Fibroblast of upper back skin (primary cell): ENCODE data around the gene EPHX1.
"Not testable (repeated sequence)": the region's sequence is repeated elsewhere in the genome, so short reads cannot be mapped to it uniquely, and the experiment has no call there.

Source experiments
- DNase-seq: peaks from one replicate; pipeline ENCODE4 v3.0.0-alpha.2; 2013

The EPHX1 gene

GRCh38 chr1:225817611-225818061 is 7.7 kb downstream of the EPHX1 start:
- peak; percentile 82 for DNase-seq

GRCh38 chr1:225818229-225818628 is 8.3 kb downstream of the EPHX1 start:
- no peak for DNase-seq

- DNase-seq = no peak
These were observed 9.6 kb downstream of the EPHX1 start for GRCh38 chr1:225819346-225820192.

GRCh38 chr1:225820522-225821120 is 10.7 kb downstream of the EPHX1 start:
- DNase-seq = no peak

GRCh38 chr1:225822655-225823403 is 12.9 kb downstream of the EPHX1 start:
- DNase-seq = no peak

- DNase-seq = no peak
These were observed 13.9 kb downstream of the EPHX1 start for GRCh38 chr1:225823811-225824261.

GRCh38 chr1:225824533-225824941 is 14.6 kb downstream of the EPHX1 start:
- no peak for DNase-seq

- DNase-seq = no peak
These were observed 15.2 kb downstream of the EPHX1 start for GRCh38 chr1:225825078-225825477.

- DNase-seq = no peak
These were observed 15.7 kb downstream of the EPHX1 start for GRCh38 chr1:225825607-225826007.

- no peak for DNase-seq
These were observed 17.2 kb downstream of the EPHX1 start for GRCh38 chr1:225827076-225827475.

GRCh38 chr1:225828706-225829345 is 18.9 kb downstream of the EPHX1 start:
- no peak for DNase-seq

- no peak for DNase-seq
These were observed 20.9 kb downstream of the EPHX1 start for GRCh38 chr1:225830841-225831240.

GRCh38 chr1:225834417-225835329 is 24.7 kb downstream of the EPHX1 start:
- DNase-seq = peak; percentile 75

GRCh38 chr1:225835856-225836255 is 25.9 kb downstream of the EPHX1 start:
- DNase-seq = peak; percentile 46

- not testable (repeated sequence) for DNase-seq
These were observed 26.4 kb downstream of the EPHX1 start for GRCh38 chr1:225836296-225836695.

GRCh38 chr1:225838793-225839192 is 28.9 kb downstream of the EPHX1 start:
- DNase-seq = no peak

GRCh38 chr1:225840223-225840610 is 30.3 kb downstream of the EPHX1 start:
- no peak for DNase-seq

- no peak for DNase-seq
These were observed 30.8 kb downstream of the EPHX1 start for GRCh38 chr1:225840713-225841112.

GRCh38 chr1:225842074-225842473 is 32.1 kb downstream of the EPHX1 start:
- DNase-seq = no peak

- DNase-seq = no peak
These were observed 33.0 kb downstream of the EPHX1 start for GRCh38 chr1:225842788-225843425.

GRCh38 chr1:225843426-225843795 is 33.5 kb downstream of the EPHX1 start:
- DNase-seq = no peak
